HepG2 (cell line): Measurements from ENCODE around the gene PNO1. TPM values are rescaled to one million over a fixed set of nuclear protein-coding genes. Genes with fewer than 3 reads are reported as not detected.

ENCODE experiments used
- GTF3A ChIP-seq: sonication (generic); formaldehyde crosslinking; conservative IDR thresholded peaks from 2 replicates; pipeline ENCODE4 v1.4.0; 2020; ENCODE audit warnings: mild to moderate bottlenecking, missing genetic modification reagents
- NR2F1 ChIP-seq, 2 experiments: fragments of 450-650 bp in 1 of 2; formaldehyde crosslinking in 1 of 2; IDR thresholded peaks; 2 replicates each; pipeline versions ENCODE4 v1.5.0 to v1.6.1; 2016 to 2020; ENCODE audit warnings: mild to moderate bottlenecking in 1 of 2, missing compliant biosample characterization in 1 of 2, missing genetic modification reagents in 1 of 2, moderate library complexity in 1 of 2
- RFX3 ChIP-seq: IDR thresholded peaks from 2 replicates; pipeline ENCODE4 v1.6.1; 2016; ENCODE audit warnings: missing biosample characterization, missing genetic modification reagents
- SAP130 ChIP-seq: IDR thresholded peaks from 2 replicates; pipeline ENCODE4 v1.6.1; 2016; ENCODE audit warnings: low read depth
- TARDBP ChIP-seq: sonication (generic); formaldehyde crosslinking; IDR thresholded peaks from 2 replicates; pipeline ENCODE4 v1.8.0; 2022; ENCODE audit warnings: mild to moderate bottlenecking, missing genetic modification reagents
- TBX3 ChIP-seq: fragments of 450-650 bp; IDR thresholded peaks from 2 replicates; pipeline ENCODE4 v1.6.1; 2017; ENCODE audit warnings: antibody characterized with exemption, mild to moderate bottlenecking, inconsistent platforms, borderline replicate concordance
- U2AF2 ChIP-seq: fragments of 200-400 bp; formaldehyde crosslinking; IDR thresholded peaks from 2 replicates; pipeline ENCODE4 v1.6.1; 2017; ENCODE audit warnings: low read depth, mild to moderate bottlenecking, low read length
- ZFX ChIP-seq: sonication (generic); formaldehyde crosslinking; IDR thresholded peaks from 2 replicates; pipeline ENCODE4 v1.4.0; 2020; ENCODE audit warnings: mild to moderate bottlenecking, low read depth, missing genetic modification reagents, moderate library complexity
- ZMAT3 ChIP-seq: sonication (generic); formaldehyde crosslinking; conservative IDR thresholded peaks from 2 replicates; pipeline ENCODE4 v1.7.0; 2021; ENCODE audit warnings: missing genetic modification reagents
- ZNF441 ChIP-seq: sonication (generic); formaldehyde crosslinking; IDR thresholded peaks from 2 replicates; pipeline ENCODE4 v1.7.0; 2021; ENCODE audit warnings: missing genetic modification reagents, borderline replicate concordance
- polyA plus RNA-seq, 8 experiments: library from polyadenylated mRNA; depleted of rRNA in 3 of 8; stranded (reverse) in 7 of 8; unstranded in 1 of 8; fragments of >200 nt; fragmentation: Illumina TruSeq in 4 of 8; extraction: Trizol in 4 of 8; gene quantifications; 2 replicates each; pipeline versions ENCODE4 v1.2.1 to v1.2.3, GENCODE V29; 2011 to 2016; ENCODE audit warnings: low read depth in 4 of 8, missing spikeins in 1 of 8, mixed read lengths in 1 of 8; ENCODE audit not compliant: insufficient read depth in 1 of 8
- total RNA-seq, 5 experiments: library from RNA; depleted of rRNA; stranded (reverse); fragments of >200 nt; fragmentation: Illumina TruSeq; extraction: Trizol; gene quantifications; 2 replicates each; pipeline ENCODE4 v1.2.3, GENCODE V29; 2016; ENCODE audit warnings: low read depth in 1 of 5
- TF ChIP-seq, protein P1 (sequence below), 2 experiments: sonication (generic) in 1 of 2; formaldehyde crosslinking in 1 of 2; IDR thresholded peaks; 2 replicates each; pipeline versions ENCODE4 v1.6.1 to v1.9.0; 2014 to 2022; ENCODE audit warnings: antibody characterized with exemption in 1 of 2, borderline replicate concordance in 1 of 2, inconsistent platforms in 1 of 2, low read depth in 1 of 2, missing genetic modification reagents in 1 of 2
- TF ChIP-seq, protein P2 (sequence below): sonication (generic); formaldehyde crosslinking; IDR thresholded peaks from 2 replicates; pipeline ENCODE4 v1.4.0; 2020; ENCODE audit warnings: low read depth, missing genetic modification reagents
- TF ChIP-seq, protein P3 (sequence below): sonication (generic); formaldehyde crosslinking; IDR thresholded peaks from 2 replicates; pipeline ENCODE4 v1.8.0; 2023; ENCODE audit warnings: mild to moderate bottlenecking, missing genetic modification reagents
- TF ChIP-seq, protein P4 (sequence below), 2 experiments: sonication (generic) in 1 of 2; formaldehyde crosslinking in 1 of 2; IDR thresholded peaks; 2 replicates each; pipeline versions ENCODE4 v1.4.0 to v1.6.1; 2018 to 2020; ENCODE audit warnings: missing genetic modification reagents in 2 of 2, borderline replicate concordance in 1 of 2, low read depth in 1 of 2, mild to moderate bottlenecking in 1 of 2, missing biosample characterization in 1 of 2

Gene PNO1
- total and polyA plus RNA-seq, 2 of the 13 experiments (the other 11 are each of a cell fraction or from before 2014, with no cell fraction given) = 12.8 to 48.5 TPM

DNA sequence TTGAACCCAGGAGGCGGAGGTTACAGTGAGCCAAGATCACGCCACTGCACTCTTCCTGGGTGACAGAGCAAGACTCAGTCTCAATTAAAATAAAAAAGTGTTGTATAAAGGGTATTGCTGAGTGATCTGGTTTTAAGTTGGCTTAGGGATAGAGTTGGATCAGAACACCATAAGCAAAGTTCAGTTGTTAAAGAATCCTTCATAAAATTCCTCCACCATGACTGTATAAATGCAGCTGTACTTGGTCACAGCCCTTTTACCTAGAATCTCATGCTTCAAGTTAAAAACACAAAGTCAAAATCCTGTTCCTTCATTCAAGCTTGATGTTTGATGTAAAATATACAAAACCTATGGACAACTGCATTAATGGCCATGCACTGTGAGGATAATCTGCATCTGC lies 33.4 kb upstream of the PNO1 start (continued):
- TF ChIP-seq, protein P1, sequence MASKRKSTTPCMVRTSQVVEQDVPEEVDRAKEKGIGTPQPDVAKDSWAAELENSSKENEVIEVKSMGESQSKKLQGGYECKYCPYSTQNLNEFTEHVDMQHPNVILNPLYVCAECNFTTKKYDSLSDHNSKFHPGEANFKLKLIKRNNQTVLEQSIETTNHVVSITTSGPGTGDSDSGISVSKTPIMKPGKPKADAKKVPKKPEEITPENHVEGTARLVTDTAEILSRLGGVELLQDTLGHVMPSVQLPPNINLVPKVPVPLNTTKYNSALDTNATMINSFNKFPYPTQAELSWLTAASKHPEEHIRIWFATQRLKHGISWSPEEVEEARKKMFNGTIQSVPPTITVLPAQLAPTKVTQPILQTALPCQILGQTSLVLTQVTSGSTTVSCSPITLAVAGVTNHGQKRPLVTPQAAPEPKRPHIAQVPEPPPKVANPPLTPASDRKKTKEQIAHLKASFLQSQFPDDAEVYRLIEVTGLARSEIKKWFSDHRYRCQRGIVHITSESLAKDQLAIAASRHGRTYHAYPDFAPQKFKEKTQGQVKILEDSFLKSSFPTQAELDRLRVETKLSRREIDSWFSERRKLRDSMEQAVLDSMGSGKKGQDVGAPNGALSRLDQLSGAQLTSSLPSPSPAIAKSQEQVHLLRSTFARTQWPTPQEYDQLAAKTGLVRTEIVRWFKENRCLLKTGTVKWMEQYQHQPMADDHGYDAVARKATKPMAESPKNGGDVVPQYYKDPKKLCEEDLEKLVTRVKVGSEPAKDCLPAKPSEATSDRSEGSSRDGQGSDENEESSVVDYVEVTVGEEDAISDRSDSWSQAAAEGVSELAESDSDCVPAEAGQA (IDR thresholded peaks at IDR 0.05; ENCODE audit: low read depth) = no peak
- TF ChIP-seq, protein P1 (CRISPR knock-in tag; IDR thresholded peaks at IDR 0.05; ENCODE audit: borderline replicate concordance) = no peak
- TF ChIP-seq GTF3A (CRISPR knock-in tag) (no peak), TARDBP (CRISPR knock-in tag) (no peak), SAP130 (CRISPR knock-in tag) (no peak), ZMAT3 (no peak), ZFX (CRISPR knock-in tag) (no peak), U2AF2 (no peak), RFX3 (CRISPR knock-in tag) (no peak), ZNF441 (CRISPR knock-in tag) (no peak), TBX3 (no peak), NR2F1 (CRISPR knock-in tag; IDR thresholded peaks at IDR 0.05) (no peak)
- TF ChIP-seq, protein P2, sequence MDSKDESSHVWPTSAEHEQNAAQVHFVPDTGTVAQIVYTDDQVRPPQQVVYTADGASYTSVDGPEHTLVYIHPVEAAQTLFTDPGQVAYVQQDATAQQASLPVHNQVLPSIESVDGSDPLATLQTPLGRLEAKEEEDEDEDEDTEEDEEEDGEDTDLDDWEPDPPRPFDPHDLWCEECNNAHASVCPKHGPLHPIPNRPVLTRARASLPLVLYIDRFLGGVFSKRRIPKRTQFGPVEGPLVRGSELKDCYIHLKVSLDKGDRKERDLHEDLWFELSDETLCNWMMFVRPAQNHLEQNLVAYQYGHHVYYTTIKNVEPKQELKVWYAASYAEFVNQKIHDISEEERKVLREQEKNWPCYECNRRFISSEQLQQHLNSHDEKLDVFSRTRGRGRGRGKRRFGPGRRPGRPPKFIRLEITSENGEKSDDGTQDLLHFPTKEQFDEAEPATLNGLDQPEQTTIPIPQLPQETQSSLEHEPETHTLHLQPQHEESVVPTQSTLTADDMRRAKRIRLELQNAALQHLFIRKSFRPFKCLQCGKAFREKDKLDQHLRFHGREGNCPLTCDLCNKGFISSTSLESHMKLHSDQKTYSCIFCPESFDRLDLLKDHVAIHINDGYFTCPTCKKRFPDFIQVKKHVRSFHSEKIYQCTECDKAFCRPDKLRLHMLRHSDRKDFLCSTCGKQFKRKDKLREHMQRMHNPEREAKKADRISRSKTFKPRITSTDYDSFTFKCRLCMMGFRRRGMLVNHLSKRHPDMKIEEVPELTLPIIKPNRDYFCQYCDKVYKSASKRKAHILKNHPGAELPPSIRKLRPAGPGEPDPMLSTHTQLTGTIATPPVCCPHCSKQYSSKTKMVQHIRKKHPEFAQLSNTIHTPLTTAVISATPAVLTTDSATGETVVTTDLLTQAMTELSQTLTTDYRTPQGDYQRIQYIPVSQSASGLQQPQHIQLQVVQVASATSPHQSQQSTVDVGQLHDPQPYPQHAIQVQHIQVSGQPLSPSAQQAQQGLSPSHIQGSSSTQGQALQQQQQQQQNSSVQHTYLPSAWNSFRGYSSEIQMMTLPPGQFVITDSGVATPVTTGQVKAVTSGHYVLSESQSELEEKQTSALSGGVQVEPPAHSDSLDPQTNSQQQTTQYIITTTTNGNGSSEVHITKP (CRISPR knock-in tag) = no peak
- TF ChIP-seq, protein P3, sequence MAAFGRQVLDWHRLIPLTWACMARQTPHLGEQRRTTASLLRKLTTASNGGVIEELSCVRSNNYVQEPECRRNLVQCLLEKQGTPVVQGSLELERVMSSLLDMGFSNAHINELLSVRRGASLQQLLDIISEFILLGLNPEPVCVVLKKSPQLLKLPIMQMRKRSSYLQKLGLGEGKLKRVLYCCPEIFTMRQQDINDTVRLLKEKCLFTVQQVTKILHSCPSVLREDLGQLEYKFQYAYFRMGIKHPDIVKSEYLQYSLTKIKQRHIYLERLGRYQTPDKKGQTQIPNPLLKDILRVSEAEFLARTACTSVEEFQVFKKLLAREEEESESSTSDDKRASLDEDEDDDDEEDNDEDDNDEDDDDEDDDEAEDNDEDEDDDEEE (CRISPR knock-in tag) = no peak
- TF ChIP-seq, protein P4, sequence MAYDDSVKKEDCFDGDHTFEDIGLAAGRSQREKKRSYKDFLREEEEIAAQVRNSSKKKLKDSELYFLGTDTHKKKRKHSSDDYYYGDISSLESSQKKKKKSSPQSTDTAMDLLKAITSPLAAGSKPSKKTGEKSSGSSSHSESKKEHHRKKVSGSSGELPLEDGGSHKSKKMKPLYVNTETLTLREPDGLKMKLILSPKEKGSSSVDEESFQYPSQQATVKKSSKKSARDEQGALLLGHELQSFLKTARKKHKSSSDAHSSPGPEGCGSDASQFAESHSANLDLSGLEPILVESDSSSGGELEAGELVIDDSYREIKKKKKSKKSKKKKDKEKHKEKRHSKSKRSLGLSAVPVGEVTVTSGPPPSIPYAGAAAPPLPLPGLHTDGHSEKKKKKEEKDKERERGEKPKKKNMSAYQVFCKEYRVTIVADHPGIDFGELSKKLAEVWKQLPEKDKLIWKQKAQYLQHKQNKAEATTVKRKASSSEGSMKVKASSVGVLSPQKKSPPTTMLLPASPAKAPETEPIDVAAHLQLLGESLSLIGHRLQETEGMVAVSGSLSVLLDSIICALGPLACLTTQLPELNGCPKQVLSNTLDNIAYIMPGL (CRISPR knock-in tag; IDR thresholded peaks at IDR 0.05; ENCODE audit: borderline replicate concordance in 1 of 2, low read depth in 1 of 2) = no peak
